ENCODE results near the gene MYO16.

- TF ChIP-seq POLR2A (IDR thresholded peaks at IDR 0.05) = no peak
- no peak for TF ChIP-seq CTCF (IDR thresholded peaks at IDR 0.05)
Measured at GRCh38 chr13:109224033-109224432, 594.6 kb downstream of the MYO16 start.
